ENCODE measurements around the gene DHRS1. TPM values are rescaled to one million over a fixed set of nuclear protein-coding genes. Genes with fewer than 3 reads are reported as not detected.

Gene DHRS1
- total and polyA plus RNA-seq, 2 donors (not counting 1 experiment from before 2014, with no cell fraction given): 10.7 to 21.0 TPM

DNA sequence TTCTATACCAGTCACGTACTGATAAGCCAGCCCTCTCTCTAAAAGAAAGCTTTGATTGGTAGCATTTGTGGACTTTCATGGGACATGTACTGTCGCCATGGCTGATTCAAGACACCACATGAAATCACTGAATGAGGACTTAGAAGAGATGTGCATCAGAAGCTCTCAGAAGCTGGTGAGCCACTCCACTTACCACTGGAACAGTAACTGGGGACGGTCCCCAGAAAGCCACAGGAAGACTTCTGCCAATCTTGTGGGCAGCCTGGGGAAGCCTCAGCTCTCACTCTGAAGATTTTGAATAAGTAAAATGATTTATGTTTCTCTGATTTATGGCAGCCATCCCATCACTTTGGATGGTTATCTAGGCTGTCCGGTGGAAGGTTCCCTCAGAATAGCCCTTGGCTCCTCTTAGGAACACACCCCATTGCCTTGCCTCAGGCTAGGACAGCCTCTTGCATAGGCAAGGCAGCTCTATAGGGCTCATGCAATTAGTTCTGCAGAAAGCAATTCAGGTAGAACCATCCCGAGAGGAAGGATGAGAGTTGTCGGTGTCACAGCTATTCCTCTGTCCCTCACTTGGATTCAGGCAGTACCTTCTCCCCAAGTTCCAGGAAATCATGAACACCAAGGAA is 9.8 kb downstream of the DHRS1 start:
- Histone ChIP-seq H3K4me2 (ENCODE audit: extremely low read depth, insufficient read depth, low read length) (no peak overlapping the region), H4K20me1 (ENCODE audit: control insufficient read depth, extremely low read depth, insufficient read depth, low read length) (no peaks in the 10 kb centered on the region), H3K9me3 (ENCODE audit: control insufficient read depth, insufficient read depth, low read depth, low read length) (no peaks in the 10 kb centered on the region), H3K27ac (ENCODE audit: insufficient read depth, low read length) (no peak overlapping the region), H3K4me1 (ENCODE audit: control insufficient read depth, extremely low read depth, insufficient read depth, low read length) (no peaks in the 10 kb centered on the region), H3K79me2 (ENCODE audit: control insufficient read depth, insufficient read depth, low read length) (no peaks in the 10 kb centered on the region), H2AFZ (ENCODE audit: low read length) (no peak overlapping the region), H3K4me3 (replicated peaks in 1 of 4; ENCODE audit: control extremely low read depth in 1 of 4, insufficient read depth in 1 of 4, low read depth in 3 of 4, low read length in 4 of 4) (no peak overlapping the region), H3K36me3 (ENCODE audit: control insufficient read depth, insufficient read depth, low read length) (peaks cover 10% of the 10 kb centered on the region), H3K9ac (ENCODE audit: insufficient read depth, low read length) (no peak overlapping the region), H3K27me3 (ENCODE audit: control insufficient read depth, insufficient read depth, low read length) (no peaks in the 10 kb centered on the region)
- DNase-seq (ENCODE audit: low read depth in 2 of 2): no peak
- TF ChIP-seq, protein P1, sequence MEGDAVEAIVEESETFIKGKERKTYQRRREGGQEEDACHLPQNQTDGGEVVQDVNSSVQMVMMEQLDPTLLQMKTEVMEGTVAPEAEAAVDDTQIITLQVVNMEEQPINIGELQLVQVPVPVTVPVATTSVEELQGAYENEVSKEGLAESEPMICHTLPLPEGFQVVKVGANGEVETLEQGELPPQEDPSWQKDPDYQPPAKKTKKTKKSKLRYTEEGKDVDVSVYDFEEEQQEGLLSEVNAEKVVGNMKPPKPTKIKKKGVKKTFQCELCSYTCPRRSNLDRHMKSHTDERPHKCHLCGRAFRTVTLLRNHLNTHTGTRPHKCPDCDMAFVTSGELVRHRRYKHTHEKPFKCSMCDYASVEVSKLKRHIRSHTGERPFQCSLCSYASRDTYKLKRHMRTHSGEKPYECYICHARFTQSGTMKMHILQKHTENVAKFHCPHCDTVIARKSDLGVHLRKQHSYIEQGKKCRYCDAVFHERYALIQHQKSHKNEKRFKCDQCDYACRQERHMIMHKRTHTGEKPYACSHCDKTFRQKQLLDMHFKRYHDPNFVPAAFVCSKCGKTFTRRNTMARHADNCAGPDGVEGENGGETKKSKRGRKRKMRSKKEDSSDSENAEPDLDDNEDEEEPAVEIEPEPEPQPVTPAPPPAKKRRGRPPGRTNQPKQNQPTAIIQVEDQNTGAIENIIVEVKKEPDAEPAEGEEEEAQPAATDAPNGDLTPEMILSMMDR (conservative IDR thresholded peaks at IDR 0.05 in 1 of 2, IDR thresholded peaks at IDR 0.05 in 1 of 2; ENCODE audit: low read depth in 1 of 2, low read length in 2 of 2): no peak
- TF ChIP-seq EZH2 (IDR thresholded peaks at IDR 0.05; ENCODE audit: low read length, missing control alignments): no peak

DNA sequence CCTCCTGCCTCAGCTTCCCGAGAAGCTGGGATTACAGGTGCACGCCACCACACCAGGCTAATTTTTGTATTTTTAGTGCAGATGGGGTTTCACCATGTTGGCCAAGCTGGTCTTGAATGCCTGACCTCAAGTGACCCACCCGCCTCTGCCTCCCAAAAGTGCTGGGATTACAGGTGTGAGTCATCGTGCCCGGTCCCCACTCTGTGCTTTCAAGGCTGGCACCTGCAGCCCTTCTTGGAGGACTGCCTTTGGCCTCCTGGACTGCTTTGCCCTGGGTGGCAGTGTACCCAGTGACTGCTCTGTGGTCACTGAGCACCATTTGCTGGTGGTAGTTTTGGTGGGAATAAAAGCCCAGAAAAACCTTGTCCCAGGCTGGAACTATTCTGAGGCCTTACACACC is 12.6 kb downstream of the DHRS1 start:
- no peaks in the 10 kb centered on the region for H3K79me2 ChIP-seq (ENCODE audit: control insufficient read depth, insufficient read depth, low read length)
- no peaks in the 10 kb centered on the region for H3K4me1 ChIP-seq (ENCODE audit: control insufficient read depth, extremely low read depth, insufficient read depth, low read length)
- TF ChIP-seq, protein P1 (conservative IDR thresholded peaks at IDR 0.05 in 1 of 2, IDR thresholded peaks at IDR 0.05 in 1 of 2; ENCODE audit: low read depth in 1 of 2, low read length in 2 of 2): no peak
- TF ChIP-seq EZH2 (IDR thresholded peaks at IDR 0.05; ENCODE audit: low read length, missing control alignments): no peak
- H3K9me3 ChIP-seq (ENCODE audit: control insufficient read depth, insufficient read depth, low read depth, low read length): no peaks in the 10 kb centered on the region
- no peak for DNase-seq (ENCODE audit: low read depth in 2 of 2)
- no peak overlapping the region for H3K4me3 ChIP-seq (replicated peaks in 1 of 4; ENCODE audit: control extremely low read depth in 1 of 4, insufficient read depth in 1 of 4, low read depth in 3 of 4, low read length in 4 of 4)
- H2AFZ ChIP-seq (ENCODE audit: low read length): no peak overlapping the region
- no peaks in the 10 kb centered on the region for H3K27me3 ChIP-seq (ENCODE audit: control insufficient read depth, insufficient read depth, low read length)
- H3K27ac ChIP-seq (ENCODE audit: insufficient read depth, low read length): no peak overlapping the region
- H3K36me3 ChIP-seq (ENCODE audit: control insufficient read depth, insufficient read depth, low read length): peaks cover 6% of the 10 kb centered on the region
- H3K9ac ChIP-seq (ENCODE audit: insufficient read depth, low read length): no peak overlapping the region
- no peaks in the 10 kb centered on the region for H4K20me1 ChIP-seq (ENCODE audit: control insufficient read depth, extremely low read depth, insufficient read depth, low read length)
- H3K4me2 ChIP-seq (ENCODE audit: extremely low read depth, insufficient read depth, low read length): no peak overlapping the region

DNA sequence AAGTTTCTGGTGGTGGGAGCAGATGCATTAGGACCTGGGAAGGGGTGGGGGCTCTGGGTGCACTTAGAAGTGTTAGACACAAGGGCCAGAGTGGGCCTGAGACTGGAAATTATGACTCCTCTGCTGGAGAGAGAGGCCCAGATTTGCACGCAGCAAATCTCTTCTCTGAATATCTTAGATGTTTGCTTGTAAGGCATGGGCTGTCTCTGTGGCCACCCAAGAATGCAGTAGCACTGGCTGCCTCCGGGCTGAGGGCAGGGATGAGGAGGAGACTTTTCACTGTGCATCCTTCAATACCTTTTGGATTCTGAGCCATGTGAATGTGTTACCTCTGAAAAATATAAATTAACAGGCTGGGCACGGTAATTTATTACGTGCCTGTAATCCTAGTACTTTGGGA is 14.2 kb downstream of the DHRS1 start:
- no peak overlapping the region for H3K4me3 ChIP-seq (replicated peaks in 1 of 4; ENCODE audit: control extremely low read depth in 1 of 4, insufficient read depth in 1 of 4, low read depth in 3 of 4, low read length in 4 of 4)
- no peak overlapping the region for H3K27ac ChIP-seq (ENCODE audit: insufficient read depth, low read length)
- H3K4me1 ChIP-seq (ENCODE audit: control insufficient read depth, extremely low read depth, insufficient read depth, low read length): no peaks in the 10 kb centered on the region
- no peaks in the 10 kb centered on the region for H3K79me2 ChIP-seq (ENCODE audit: control insufficient read depth, insufficient read depth, low read length)
- peak in 1 of 2 donors; percentile 49 for DNase-seq (ENCODE audit: low read depth in 2 of 2)
- no peak for TF ChIP-seq EZH2 (IDR thresholded peaks at IDR 0.05; ENCODE audit: low read length, missing control alignments)
- TF ChIP-seq, protein P1 (conservative IDR thresholded peaks at IDR 0.05 in 1 of 2, IDR thresholded peaks at IDR 0.05 in 1 of 2; ENCODE audit: low read depth in 1 of 2, low read length in 2 of 2): no peak
- H3K27me3 ChIP-seq (ENCODE audit: control insufficient read depth, insufficient read depth, low read length): no peaks in the 10 kb centered on the region
- no peaks in the 10 kb centered on the region for H3K9me3 ChIP-seq (ENCODE audit: control insufficient read depth, insufficient read depth, low read depth, low read length)
- no peak overlapping the region for H2AFZ ChIP-seq (ENCODE audit: low read length)
- no peaks in the 10 kb centered on the region for H3K36me3 ChIP-seq (ENCODE audit: control insufficient read depth, insufficient read depth, low read length)
- no peak overlapping the region for H3K4me2 ChIP-seq (ENCODE audit: extremely low read depth, insufficient read depth, low read length)
- no peaks in the 10 kb centered on the region for H4K20me1 ChIP-seq (ENCODE audit: control insufficient read depth, extremely low read depth, insufficient read depth, low read length)
- H3K9ac ChIP-seq (ENCODE audit: insufficient read depth, low read length): no peak overlapping the region
